AG10803 (cell line): ENCODE data around the gene TMEM60.

Source experiments
- DNase-seq: peaks from one replicate; pipeline ENCODE4 v3.0.0; 2010; ENCODE audit warnings: low read depth
- H3K4me3 ChIP-seq: 2 replicates; pipeline ENCODE4 v1.5.1; 2011; ENCODE audit warnings: mild to moderate bottlenecking, low read length, control low read depth
- TF ChIP-seq, protein P1 (sequence below): conservative IDR thresholded peaks from 2 replicates; pipeline ENCODE4 v1.5.1; 2011; ENCODE audit warnings: mild to moderate bottlenecking, low read length, control low read depth, inconsistent platforms

The TMEM60 gene

DNA sequence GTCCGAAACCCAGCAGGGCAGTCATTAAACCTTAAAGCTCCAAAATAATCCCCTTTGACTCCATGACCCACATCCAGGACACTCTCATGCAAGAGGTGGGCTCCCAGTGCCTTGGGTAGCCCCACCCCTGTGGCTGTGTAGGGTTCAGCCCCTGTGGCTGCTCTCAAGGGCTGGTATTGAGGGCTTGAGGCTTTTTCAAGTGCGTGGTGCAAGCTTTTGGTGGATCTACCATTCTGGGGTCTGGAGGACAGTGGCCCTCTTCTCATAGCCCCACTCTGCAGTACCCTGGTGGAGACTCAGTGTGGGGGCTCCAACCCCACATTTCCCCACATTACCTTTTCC is 51.4 kb downstream of the TMEM60 start:
- H3K4me3 ChIP-seq, result no peak overlapping the region
- TF ChIP-seq, protein P1, sequence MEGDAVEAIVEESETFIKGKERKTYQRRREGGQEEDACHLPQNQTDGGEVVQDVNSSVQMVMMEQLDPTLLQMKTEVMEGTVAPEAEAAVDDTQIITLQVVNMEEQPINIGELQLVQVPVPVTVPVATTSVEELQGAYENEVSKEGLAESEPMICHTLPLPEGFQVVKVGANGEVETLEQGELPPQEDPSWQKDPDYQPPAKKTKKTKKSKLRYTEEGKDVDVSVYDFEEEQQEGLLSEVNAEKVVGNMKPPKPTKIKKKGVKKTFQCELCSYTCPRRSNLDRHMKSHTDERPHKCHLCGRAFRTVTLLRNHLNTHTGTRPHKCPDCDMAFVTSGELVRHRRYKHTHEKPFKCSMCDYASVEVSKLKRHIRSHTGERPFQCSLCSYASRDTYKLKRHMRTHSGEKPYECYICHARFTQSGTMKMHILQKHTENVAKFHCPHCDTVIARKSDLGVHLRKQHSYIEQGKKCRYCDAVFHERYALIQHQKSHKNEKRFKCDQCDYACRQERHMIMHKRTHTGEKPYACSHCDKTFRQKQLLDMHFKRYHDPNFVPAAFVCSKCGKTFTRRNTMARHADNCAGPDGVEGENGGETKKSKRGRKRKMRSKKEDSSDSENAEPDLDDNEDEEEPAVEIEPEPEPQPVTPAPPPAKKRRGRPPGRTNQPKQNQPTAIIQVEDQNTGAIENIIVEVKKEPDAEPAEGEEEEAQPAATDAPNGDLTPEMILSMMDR, result no peak
- DNase-seq, result no peak

DNA sequence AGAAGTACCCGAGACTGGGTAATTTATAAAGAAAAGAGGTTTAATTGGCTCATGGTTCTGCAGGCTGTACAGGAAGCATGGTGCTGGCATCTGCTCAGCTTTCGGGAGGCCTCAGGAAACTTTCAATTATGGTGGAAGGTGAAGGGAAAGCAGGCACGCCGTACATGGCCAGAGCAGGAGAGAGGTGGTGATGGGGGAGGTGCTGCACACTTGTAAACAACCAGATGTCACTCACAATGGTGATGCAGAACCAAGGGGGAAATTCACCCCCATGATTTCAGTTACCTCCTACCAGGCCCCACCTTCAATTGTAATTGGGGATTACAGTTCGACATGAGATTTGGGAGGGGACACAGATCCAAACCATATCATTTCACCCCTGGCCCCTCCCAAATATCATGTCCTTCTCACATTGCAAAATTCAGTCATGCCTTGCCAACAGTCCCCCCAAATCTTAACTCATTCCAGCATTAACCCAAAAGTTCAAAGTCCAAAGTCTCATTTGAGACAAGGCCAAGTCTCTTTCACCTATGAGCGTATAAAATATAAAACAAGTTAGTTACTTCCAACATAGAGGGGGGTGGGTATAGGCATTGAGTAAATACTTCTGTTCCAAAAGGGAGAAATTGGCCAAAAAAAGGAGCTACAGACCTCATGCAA is 51.9 kb downstream of the TMEM60 start:
- H3K4me3 ChIP-seq, result no peak overlapping the region
- TF ChIP-seq, protein P1, result no peak
- no peak for DNase-seq

DNA sequence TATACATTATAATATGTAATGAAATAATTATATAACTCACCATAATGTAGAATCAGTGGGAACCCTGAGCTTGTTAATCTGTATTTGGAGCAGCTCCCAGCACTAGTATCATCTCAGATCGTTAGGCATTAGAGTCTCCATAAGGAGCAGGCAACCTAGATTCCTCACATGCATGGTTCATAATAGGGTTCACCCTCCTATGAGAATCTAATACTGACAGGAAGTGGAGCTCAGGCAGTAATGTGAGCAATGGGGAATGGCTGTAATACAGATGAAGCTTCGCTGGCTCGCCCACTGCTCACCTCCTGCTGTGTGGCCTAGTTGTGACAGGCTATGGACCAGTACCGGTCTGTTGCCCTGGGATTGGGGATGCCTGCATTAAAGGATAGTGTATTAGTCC is 52.5 kb downstream of the TMEM60 start:
- TF ChIP-seq, protein P1, result no peak

More for the DNA sequence above, 52.5 kb downstream of the TMEM60 start:
- DNase-seq, result no peak
- no peak overlapping the region for H3K4me3 ChIP-seq
